ENCODE measurements around the gene HJV.

Gene HJV

DNA sequence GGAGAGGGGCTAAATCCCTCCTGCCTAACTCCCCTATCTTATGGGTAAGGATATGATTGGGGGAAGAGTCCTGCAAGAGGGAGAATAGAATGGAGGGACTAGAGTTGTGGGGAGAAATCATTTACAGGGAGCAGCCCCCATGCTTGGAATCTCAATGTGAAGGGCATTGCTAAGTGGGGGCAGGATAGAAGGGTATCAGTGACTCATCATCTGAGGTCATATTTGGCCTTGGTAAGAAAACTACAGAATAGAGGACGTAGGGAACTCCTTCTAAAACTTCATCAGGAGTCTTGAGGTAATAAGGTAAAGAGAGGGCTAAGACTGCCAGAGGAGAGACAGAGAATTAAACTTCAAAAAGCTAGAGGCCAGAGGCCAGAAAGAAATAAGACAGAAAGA lies 487 bp downstream of the HJV start:
- no peak for DNase-seq (ENCODE audit: low read depth)

DNA sequence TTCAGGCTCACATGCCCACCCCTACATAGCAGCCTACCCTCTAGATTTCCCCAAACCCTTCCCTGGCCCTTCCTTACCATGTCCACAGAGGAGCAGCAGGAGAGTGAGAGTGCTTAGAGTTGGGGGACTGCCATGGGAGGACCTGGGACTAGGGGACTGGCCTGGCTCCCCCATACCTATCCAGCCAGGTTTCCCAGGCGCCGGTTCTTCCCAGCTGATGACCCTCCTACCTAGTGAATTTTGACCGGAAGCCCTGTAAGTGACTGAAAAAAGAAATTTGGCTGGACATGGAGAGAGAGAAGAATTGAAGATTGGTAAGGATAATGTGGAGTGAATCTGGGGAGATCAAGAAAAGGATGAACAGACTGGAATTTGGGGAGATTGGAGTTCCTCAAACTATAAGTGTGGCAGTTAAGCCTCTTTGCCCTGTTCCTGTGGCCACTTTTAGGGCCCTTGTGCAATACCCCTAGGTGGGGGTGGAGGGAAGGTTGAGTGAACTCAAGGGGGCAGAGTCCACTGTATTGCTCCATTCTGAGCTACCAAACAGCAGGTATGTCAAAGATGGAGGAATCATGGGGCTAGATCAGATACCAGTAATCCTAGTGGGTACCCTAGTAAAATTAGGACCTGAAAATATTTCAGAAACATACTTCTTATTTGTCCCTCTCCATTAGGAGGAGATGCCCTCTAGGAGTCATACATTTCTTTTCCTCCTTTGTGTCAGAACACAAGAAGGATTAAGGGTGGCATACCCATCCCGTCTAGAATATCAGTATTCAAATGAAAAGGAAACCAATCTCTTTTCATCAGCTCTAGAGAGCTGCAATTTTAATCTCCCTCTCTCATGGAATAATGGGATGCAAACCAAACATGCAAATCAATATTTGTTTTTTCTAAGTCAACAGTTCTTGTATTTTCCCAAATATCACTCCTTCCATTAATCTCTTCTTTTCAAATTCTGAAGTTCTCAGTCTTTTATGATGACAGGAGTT lies 1.2 kb downstream of the HJV start:
- no peak for DNase-seq (ENCODE audit: low read depth)

DNA sequence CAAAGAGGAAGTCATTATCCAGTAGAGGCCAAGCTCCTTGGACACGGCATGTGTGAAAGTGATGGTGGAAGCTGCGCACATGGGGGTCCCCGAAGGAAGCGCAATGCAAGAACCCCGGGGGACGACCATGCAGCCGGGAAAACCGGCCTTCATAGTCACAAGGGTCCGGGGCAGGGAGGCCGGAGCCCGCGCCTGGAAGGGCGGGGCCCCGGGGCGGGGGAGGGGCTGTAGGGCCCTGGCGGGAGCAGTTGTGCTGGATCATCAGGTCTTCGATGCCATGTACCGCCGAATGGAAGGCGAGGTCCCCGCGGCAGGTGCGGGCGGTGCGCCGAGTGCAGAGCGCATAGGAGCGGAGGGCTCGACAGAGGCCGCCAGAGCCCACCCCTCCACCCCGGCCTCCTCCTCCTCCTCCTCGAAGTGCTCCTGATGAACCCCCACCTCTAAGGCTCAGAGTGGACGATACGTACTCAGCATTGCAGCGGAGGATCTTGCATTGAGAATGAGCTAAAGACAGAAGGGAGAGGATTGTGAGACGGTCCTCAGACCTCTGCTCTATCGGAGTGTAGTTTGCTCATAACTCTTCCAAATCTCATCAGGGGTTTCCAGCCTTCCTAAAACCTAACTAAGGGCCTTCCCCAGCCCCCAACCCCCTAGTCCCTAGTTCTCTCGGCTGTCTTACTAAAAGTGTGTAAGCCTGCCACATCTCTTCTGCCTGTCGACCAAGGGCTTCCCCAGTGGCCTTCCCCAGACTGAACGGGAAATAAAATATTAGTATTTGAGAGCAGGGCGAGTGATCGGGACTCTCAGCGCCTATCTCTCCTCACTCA lies 2.1 kb downstream of the HJV start:
- DNase-seq (ENCODE audit: low read depth), result no peak

DNA sequence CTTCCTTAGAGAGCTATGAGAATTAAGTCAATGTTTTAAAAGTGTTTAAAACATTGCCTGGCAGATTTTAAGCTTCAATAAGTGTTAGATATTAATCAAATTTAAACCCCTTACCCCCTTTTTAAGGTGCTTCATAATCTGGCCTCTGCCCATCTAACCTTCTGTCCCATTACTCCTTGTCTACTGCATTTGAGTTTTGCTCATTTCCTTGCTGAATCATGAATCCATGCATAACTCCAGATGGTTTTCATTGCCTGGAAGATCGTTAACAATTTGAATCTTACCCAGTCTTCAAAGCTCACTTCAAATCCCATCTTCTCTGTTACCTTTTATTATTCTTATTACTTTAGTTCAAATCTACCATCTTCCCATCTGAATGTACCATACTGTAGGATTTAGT lies 4.6 kb downstream of the HJV start:
- no peak for DNase-seq (ENCODE audit: low read depth)

DNA sequence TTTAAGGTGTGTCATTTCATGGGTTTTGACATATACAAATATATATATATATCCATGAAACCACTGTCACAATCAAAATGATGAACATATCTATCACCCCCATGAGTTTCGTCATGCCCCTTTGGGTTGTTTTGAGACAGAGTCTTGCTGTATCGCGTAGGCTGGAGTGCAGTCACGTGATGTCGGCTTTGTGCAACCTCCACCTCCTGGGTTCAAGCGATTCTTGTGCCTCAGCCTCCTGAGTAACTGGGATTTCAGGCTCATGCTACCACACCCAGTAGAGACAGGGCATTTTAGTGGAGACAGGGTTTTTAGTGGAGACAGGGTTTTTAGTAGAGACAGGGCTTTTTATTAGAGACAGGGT lies 8.0 kb downstream of the HJV start:
- DNase-seq (ENCODE audit: low read depth), result no peak

DNA sequence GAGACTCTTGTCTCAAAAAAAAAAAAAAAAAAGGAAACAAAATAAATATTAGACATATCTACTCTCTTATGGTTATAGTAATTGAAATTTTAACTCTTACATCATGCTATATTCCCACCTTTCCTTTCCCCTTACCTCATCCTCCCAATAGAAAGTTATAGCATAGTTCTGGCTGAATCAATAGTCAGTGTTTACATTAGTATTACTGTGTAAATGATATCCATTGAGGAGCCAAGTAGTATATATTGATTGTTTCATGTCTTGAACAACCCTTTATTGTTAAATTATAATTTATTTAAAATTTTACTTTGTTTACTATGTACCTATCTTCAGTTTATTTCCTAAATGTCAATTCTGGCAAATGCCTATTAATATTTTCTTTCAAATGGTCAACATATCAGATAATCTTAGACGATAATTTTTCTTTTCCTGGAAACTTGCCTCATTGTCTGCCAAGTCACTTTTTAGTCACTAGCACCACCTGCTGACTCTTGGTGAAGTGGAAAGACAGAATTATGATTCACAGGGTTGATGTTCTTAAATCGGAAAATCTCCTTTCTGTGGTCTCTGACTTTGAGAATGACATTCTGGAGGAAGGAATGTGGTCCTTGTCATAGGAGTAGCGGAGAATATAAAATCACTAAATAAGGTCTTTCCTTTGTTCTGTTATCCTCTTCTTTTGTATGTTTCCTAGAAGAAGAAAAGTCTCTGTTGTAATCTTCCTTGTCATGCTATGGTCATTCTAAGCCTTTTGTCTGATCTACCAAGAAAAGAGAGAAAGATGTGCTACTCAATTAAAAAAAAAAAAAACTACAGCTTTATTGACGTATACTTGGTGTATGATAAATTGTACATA lies 8.6 kb downstream of the HJV start:
- no peak for DNase-seq (ENCODE audit: low read depth)

DNA sequence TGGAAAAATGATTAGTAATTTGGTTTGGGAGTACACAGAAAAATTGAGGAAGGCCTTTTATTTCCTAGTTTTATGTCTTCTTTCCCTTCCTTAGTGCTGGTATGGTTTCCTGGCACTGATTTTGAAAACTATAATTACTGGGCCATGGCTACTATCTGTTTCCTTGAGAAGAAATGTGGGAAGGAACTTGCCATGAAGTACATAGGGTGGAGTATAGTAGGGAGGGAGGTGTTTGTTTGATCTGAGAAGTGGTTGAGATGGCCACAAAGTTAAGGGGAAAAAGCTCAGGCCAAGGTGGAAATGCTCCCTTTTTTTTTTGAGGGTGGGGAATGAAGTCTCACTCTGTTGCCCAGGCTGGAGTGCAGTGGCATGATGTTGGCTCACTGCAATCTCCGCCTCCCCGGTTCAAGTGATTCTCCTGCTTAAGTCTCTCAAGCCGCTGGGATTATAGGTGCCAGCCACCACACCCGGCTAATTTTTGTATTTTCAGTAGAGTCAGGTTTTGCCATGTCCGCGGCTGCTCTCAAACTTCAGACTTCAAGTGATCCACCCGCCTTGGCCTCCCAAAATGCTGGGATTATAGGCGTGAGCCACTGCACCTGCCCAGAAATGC lies 11.3 kb downstream of the HJV start:
- no peak for DNase-seq (ENCODE audit: low read depth)

DNA sequence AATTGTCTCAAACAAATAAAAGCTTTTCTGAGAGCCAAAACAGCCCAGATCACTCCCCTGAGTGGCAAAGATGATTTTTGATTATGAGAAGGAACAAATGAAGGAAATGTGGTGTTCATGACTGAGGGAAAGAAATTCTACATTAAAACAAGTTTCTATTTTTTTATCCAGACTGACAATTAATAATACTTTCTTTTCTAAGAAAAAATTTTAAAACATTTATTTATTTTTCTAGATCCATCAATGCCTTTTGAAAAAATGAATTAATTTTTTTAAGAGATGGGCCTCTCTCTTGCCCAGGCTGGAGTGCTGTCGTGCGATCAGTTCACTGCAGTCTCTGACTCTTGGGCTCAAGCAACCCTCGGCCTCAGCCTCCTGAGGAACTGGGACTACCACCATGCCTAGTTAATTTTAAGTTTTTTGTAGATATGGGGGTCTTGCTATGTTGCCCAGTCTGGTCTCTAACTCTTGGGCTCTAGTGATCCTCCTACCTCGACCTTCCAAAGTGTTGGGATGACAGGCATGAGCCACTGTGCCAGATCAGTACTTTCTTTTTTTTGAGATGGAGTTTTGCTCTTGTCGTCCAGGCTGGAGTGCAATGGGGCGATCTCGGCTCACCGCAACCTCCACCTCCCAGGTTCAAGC lies 13.9 kb downstream of the HJV start:
- no peak for DNase-seq (ENCODE audit: low read depth)

DNA sequence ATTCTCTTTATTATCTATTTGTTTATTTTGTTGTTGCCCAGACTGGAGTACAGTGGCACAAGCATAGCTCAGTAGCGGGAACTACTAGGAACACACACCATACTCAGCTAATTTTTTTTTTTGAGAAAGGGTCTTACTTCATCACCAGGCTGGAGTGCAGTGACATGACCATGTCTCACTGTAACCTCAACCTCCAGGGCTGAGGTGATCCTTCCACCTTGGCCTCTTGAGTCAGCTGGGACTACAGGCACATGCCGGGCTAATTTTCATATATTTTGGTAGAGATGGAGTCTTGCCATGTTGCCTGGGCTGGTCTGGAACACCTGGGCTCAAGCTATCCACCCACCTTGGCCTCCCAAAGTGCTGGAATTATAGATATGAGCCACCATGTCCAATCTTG lies 19.8 kb downstream of the HJV start:
- DNase-seq (ENCODE audit: low read depth), result no peak

DNA sequence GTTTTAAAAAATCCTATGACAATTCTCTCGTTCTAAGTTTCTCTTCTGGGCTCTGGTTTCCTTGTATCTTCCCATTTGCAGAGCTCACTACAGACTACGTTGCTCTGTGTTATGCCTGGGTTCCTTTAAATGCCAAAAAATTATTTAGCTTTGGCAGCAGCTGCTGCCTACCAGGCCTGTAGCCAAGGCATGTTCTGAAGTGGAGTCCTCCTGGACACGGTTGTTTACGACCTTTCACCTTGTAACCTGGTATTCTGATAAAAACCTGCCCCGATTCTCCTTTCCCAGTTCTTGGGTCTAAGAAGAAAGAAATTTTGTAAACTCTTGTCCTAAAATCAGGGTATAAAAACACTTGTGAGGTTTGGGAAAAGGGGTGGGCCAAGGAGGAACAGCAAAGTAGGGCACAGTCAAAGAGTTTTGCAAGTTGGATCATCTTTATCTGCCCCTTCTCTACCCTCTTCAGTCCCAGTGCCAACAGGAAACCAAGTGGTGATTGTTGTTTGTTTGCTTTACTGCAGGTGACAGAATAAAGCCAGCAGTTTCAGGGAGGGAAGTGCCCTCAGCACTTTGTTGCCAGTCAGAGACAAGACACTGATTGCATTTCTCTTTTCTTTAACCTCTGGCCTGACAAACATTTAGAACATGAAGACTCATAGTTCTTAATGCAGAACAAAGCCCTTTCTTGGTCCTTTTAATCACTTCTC lies 22.1 kb downstream of the HJV start:
- no peak for DNase-seq (ENCODE audit: low read depth)

DNA sequence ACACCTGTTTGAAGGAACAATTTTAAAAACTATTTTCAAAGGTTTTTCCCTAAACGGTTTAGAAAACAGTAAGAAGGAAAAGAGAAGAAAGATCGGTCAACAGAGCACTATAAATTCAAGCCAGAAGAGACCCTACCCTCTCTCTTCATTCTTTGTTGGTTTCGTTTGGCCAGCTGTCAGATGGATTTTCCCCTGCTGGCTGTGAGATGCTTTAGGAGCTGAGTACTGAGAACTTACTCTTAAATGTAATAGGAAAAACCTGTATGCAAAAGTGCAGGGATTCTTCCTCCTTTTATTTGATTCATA lies 23.9 kb downstream of the HJV start:
- DNase-seq (ENCODE audit: low read depth), result no peak

DNA sequence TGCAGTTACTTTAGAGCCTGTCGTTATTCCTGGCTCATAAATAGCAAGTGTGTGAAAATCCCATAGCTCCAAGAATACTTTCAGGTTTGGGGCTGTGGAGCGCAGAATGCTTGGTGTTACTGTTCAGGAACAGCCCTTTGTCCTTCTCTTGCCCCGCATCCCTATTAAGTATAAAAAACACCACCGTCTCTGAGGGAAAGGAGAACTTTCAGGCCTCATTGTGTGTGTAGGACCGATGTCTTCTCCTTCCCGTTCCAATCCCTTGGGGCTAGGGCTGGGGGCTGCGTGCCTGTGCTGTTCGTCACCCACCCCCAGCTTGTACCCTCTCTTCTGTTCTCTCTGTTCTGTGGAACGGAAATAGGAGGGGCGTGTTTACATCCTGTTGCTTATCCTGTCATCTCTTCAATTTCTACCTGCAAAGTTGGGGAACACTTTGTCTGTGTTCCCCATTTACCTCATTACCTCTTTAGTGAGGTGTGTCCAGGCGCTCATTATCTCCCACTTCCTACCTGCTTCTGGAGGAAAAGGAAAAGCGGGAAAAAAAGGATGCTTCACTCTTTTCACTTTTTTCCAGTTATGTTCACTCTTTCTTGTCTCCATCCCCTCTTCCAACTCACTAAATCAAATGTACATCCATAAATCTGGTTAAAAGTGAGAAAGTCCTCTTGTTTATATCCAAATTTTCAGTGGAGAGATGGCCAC lies 24.4 kb downstream of the HJV start:
- no peak for DNase-seq (ENCODE audit: low read depth)

DNA sequence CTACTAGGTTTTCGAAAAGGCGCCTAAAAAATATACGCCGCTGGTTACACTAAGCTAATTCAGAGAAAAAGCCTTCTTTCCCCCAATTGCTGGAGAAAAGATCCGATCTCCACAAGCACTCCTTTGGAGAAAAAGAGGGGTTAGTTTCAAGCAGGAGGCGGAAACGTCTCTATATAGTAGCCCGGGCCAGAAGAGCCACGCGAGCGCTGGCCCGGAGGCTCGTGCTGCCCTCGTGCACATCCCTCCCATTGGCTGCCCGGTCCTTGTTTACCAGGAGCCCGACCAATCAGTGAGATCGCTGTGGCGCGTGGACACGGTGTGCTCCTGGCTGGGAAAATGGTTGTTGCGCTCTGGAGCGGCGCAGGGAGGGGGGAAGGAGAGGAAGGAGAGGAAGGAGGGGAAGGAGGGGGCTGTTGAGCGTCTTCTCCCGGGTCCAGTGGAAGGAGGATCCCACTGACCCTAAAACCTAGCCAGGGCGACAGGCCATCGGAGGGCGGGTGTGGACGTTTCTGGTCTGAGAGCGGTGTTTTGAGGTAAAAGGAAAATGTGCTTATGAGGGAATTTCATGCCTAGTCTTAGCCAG lies 25.0 kb downstream of the HJV start, which contains the start of gene TXNIP:
Gene TXNIP (minus strand): TSS at position 147 of the 583 bp plus-strand sequence. CDS start 313 bp downstream, outside the sequence.
- DNase-seq (ENCODE audit: low read depth), result peak; percentile 84

DNA sequence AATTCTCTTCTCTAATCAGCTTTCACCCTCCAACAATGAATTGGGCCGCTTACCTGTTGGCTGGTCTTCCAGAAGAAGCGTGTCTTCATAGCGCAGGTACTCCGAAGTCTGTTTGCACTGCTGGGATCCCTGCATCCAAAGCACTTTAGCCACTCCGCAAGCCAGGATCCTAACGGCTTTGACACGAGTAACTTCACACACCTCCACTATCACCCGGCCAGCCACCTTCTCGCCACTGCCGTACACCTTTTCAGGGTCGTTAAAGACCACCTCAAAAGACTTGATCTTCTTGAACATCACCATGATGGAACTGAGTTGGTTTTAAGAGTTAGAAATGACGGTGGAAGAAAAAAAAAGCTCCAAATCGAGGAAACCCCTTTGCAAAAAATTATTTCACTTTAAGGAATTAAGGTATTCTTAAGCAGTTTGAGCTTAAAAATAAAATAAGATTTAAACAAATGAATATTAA lies 25.5 kb downstream of the HJV start:
- no peak for DNase-seq (ENCODE audit: low read depth)

DNA sequence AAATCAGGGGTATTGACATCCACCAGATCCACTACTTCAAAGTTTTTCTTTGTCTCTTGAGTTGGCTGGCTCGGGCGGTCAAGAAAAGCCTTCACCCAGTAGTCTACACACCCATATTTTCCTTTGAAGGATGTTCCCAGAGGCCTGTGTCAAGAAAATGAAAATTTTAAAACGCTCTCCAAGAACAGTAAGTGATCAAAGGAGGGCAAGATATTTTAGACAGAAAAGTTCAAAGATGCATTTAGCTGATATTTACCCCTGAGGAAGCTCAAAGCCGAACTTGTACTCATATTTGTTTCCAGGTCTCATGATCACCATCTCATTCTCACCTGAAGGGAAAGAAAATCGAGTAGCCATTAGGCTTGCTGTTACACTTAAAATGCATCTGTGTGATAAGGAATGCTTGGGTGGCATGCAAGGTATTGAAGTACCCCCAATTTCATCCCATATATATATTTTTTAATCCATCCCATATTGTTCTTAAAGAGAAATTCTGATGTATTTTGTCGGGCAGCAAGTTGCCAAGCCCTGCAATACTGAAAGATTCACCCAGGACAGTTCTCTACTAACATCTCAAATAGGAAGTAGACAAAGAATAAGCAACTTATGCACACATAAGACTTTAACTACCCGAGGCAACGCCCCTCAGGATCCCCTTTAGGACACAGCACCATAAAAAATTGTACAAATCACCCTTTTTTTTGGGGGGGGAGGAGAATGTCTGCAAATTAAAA lies 26.2 kb downstream of the HJV start:
- no peak for DNase-seq (ENCODE audit: low read depth)

DNA sequence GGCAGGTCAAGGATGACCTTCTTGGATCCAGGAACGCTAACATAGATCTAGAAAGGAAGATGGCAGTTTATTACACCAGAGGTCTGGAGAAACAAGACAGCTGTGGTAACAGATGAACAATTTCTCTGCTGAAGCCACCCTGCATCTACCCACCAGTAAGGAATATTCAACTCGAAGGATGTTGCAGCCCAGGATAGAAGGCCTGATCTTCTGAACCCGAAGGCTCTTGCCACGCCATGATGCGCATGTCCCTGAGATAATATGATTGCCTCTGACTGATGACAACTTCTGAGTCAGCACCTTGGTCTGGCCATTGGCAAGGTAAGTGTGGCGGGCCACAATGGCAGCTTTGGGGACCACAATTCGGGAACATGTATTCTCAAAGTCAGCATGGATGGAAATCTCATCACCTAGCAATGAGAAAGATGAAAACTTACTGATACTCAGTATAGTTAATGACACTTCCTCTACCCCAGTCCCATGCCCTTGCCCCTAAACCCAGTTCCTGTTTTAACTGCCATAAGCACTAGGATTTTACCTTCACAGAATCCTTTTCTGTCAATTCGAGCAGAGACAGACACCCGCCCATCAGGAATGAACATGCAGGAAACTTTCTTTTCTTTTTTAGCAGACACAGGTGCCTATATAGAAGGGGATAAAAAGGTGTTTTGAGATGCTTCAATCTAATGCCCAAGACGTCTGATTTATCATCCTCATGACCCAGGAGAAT lies 27.0 kb downstream of the HJV start:
- no peak for DNase-seq (ENCODE audit: low read depth)

DNA sequence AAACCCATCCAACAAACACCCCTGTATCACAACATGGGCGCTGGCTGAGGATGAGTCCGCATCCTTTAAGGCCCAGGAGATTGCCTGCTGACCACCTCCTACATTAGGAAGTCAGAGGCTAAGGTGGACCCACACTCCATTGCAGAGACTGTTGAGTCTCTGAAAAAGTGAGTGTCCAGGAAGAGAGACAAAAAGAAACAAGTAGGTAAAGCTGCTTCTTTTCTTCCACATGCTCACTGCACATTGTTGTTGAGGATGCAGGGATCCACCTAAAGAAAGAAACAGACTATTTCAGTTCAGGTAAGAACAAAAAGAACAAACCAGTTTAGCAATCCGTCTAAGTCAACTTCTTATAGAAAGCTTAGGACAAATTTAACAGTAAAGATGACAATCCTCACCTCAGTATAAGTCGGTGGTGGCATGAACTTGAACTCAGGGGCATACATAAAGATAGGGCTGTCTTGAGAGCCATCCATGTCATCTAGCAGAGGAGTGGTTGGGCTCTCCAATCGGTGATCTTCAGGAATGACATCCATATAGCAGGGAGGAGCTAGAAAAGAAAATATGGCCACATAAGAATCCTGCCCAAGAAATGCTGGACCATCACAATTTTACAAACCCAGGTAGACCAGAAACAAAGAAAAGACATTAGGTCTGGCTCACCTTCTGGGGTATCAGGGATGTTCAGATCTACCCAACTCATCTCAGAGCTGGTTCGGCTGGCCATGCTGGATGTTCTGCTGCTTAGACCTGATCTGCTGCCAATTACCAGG lies 27.7 kb downstream of the HJV start:
- no peak for DNase-seq (ENCODE audit: low read depth)
